Endothelial cell (in vitro differentiated cells): ENCODE measurements around the gene RPS29. TPM values are rescaled to one million over a fixed set of nuclear protein-coding genes. Genes with fewer than 3 reads are reported as not detected.
A peak's percentile ranks its signal among the peaks of the same experiment; 100 is the strongest.

Source experiments
- DNase-seq: peaks from one replicate; pipeline ENCODE4 v3.0.0; 2021; ENCODE audit warnings: low spot score
- H3K27ac Mint-ChIP-seq: one replicate; pipeline ENCODE4 v1.8.0; 2021; ENCODE audit warnings: mixed read lengths, inconsistent platforms; ENCODE audit not compliant: unreplicated experiment
- H3K27me3 Mint-ChIP-seq: one replicate; pipeline ENCODE4 v1.8.0; 2021; ENCODE audit warnings: mild to moderate bottlenecking, moderate library complexity, mixed read lengths, inconsistent platforms; ENCODE audit not compliant: unreplicated experiment
- H3K36me3 Mint-ChIP-seq: one replicate; pipeline ENCODE4 v1.8.0; 2021; ENCODE audit warnings: mild to moderate bottlenecking, low read depth, mixed read lengths, inconsistent platforms; ENCODE audit not compliant: unreplicated experiment
- H3K4me1 Mint-ChIP-seq: one replicate; pipeline ENCODE4 v1.8.0; 2021; ENCODE audit warnings: mild to moderate bottlenecking, mixed read lengths, inconsistent platforms; ENCODE audit not compliant: unreplicated experiment
- H3K4me3 Mint-ChIP-seq: one replicate; pipeline ENCODE4 v1.8.0; 2021; ENCODE audit warnings: mild to moderate bottlenecking, mixed read lengths, inconsistent platforms; ENCODE audit not compliant: unreplicated experiment
- H3K9me3 Mint-ChIP-seq: one replicate; pipeline ENCODE4 v1.8.0; 2021; ENCODE audit warnings: mixed read lengths, inconsistent platforms; ENCODE audit not compliant: unreplicated experiment
- CTCF ChIP-seq: fragments of 200-600 bp; sonication (generic); IDR thresholded peaks from one replicate; pipeline ENCODE4 v1.5.0; 2021; ENCODE audit warnings: antibody characterized with exemption; ENCODE audit not compliant: unreplicated experiment
- total RNA-seq: library from RNA; stranded (reverse); fragmentation: NEBNext Ultra II Directional; extraction: Animal tissue kit (Norgen Biotek cat#: 25700); gene quantifications from one replicate; pipeline ENCODE4 v1.2.1, GENCODE V29; 2021; ENCODE audit not compliant: unreplicated experiment

RPS29 gene
- total RNA-seq, 1 donor from 2014 or later, result 2,246 TPM

DNA sequence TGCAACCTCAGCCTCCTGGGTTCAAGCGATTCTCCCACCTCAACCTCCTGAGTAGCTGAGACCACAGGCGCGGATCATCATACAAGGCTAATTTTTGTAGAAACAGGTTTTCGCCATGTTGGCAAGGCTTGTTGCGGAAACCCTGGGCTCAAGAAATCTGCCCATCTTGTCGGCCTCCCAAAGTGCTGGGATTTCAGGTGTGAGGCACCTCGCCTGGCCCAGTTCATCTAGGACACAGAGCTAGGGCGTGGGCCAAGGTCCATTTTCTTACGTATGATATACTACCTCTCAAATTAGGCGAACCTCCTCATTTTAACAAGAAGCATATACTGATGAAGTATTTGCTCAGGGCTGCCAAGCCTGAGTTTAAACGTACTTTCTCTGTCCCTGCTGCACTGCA lies 2.1 kb downstream of the RPS29 start:
- H3K4me1 Mint-ChIP-seq, result peaks cover 30% of the 10 kb centered on the region
- H3K4me3 Mint-ChIP-seq, result peak overlapping the region; percentile 98
- H3K36me3 Mint-ChIP-seq, result peaks cover 39% of the 10 kb centered on the region
- no peaks in the 10 kb centered on the region for H3K9me3 Mint-ChIP-seq
- H3K27me3 Mint-ChIP-seq, result peaks cover 32% of the 10 kb centered on the region
- peak overlapping the region; percentile 92 for H3K27ac Mint-ChIP-seq
- TF ChIP-seq CTCF, result no peak
- DNase-seq, result no peak

- DNase-seq, result no peak
- H3K4me1 Mint-ChIP-seq, result peaks cover 30% of the 10 kb centered on the region
- no peak for TF ChIP-seq CTCF
- peaks cover 32% of the 10 kb centered on the region for H3K27me3 Mint-ChIP-seq
- peaks cover 39% of the 10 kb centered on the region for H3K36me3 Mint-ChIP-seq
- no peaks in the 10 kb centered on the region for H3K9me3 Mint-ChIP-seq
- H3K4me3 Mint-ChIP-seq, result peak overlapping the region; percentile 98
- peak overlapping the region; percentile 92 for H3K27ac Mint-ChIP-seq
Measured at GRCh38 chr14:49583629-49584028, 2.6 kb downstream of the RPS29 start.

DNA sequence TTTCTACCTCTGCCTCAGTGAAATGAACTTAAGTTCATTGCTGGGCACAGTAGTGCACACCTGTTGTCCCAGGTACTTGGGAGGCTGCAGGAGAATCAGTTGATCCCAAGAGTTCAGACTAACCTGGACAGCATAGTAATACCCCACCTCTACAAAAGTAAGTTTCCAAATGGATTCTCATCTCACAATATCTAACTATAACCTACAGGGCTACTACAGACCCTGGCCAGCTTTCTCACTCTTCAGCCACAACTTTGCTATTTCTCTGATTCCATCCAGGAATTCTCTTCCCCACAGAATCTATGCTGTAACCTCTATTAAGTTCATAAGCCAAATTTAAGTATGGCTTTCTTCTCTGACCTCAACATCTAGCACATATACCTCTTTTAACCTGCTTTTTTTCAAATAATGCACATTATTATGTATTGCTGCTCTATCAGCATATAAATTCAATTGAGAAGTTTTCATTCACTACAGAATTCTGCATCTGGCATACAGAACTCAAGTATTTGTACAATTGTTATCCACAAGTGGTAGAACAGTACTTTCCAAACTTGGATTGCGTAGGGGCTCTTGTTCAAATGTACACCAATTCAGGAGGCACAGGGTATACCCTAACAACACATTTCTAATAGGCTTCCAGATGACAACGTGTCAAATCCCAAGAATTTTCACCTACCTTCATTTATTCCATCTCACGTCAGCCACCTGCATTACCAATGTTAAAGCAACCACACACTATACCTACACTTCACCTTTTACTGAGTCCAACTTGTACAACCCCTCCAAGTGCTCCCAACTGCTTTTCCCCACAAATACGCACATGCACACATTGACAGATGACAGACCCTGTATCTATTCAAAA lies 3.8 kb downstream of the RPS29 start:
- DNase-seq, result no peak
- H3K9me3 Mint-ChIP-seq, result no peaks in the 10 kb centered on the region
- H3K27me3 Mint-ChIP-seq, result peaks cover 32% of the 10 kb centered on the region
- peaks cover 30% of the 10 kb centered on the region for H3K4me1 Mint-ChIP-seq
- H3K4me3 Mint-ChIP-seq, result peak overlapping the region; percentile 70
- H3K27ac Mint-ChIP-seq, result peak overlapping the region; percentile 76
- TF ChIP-seq CTCF, result no peak
- peaks cover 45% of the 10 kb centered on the region for H3K36me3 Mint-ChIP-seq

GRCh38 chr14:49581209-49582112 lies 4.7 kb downstream of the RPS29 start:
- H3K27ac Mint-ChIP-seq, result peak overlapping the region; percentile 48
- peaks cover 30% of the 10 kb centered on the region for H3K4me1 Mint-ChIP-seq
- TF ChIP-seq CTCF, result no peak
- no peak for DNase-seq
- peaks cover 45% of the 10 kb centered on the region for H3K36me3 Mint-ChIP-seq
- H3K27me3 Mint-ChIP-seq, result peaks cover 24% of the 10 kb centered on the region
- peak overlapping the region; percentile 70 for H3K4me3 Mint-ChIP-seq
- H3K9me3 Mint-ChIP-seq, result no peaks in the 10 kb centered on the region
